Smooth muscle cell (in vitro differentiated cells): ENCODE measurements around the gene TMEM63C. TPM values are rescaled to one million over a fixed set of nuclear protein-coding genes. Genes with fewer than 3 reads are reported as not detected.

Experiments
- DNase-seq: peaks from one replicate; lab custom pipeline; 2025; ENCODE audit not compliant: unreplicated experiment; lab: John Stamatoyannopoulos, UW
- H2AFZ ChIP-seq: fragments of 200-600 bp; sonication (generic); 2 replicates; pipeline ENCODE4 v1.6.0; 2016; ENCODE audit warnings: antibody characterized with exemption, low read depth, mild to moderate bottlenecking
- H3F3A ChIP-seq: fragments of 200-600 bp; sonication (generic); 2 replicates; pipeline ENCODE4 v1.6.0; 2017; ENCODE audit warnings: antibody characterized with exemption, low read depth
- H3K27ac ChIP-seq: fragments of 200-600 bp; sonication (generic); 2 replicates; pipeline ENCODE4 v1.5.1; 2016; ENCODE audit warnings: low read depth, mild to moderate bottlenecking
- H3K27me3 ChIP-seq: fragments of 200-600 bp; sonication (generic); 2 replicates; pipeline ENCODE4 v1.6.1; 2016; ENCODE audit warnings: low read depth, mild to moderate bottlenecking
- H3K36me3 ChIP-seq: fragments of 200-600 bp; sonication (generic); 2 replicates; pipeline ENCODE4 v1.5.1; 2016; ENCODE audit warnings: low read depth
- H3K4me1 ChIP-seq: fragments of 200-600 bp; sonication (generic); 2 replicates; pipeline ENCODE4 v1.5.1; 2016; ENCODE audit warnings: low read depth
- H3K4me2 ChIP-seq: fragments of 200-600 bp; sonication (generic); 2 replicates; pipeline ENCODE4 v1.6.0; 2016; ENCODE audit warnings: mild to moderate bottlenecking
- H3K4me3 ChIP-seq: fragments of 200-600 bp; sonication (generic); 2 replicates; pipeline ENCODE4 v1.5.1; 2016; ENCODE audit warnings: mild to moderate bottlenecking
- H3K79me2 ChIP-seq: fragments of 200-600 bp; sonication (generic); 2 replicates; pipeline ENCODE4 v1.6.0; 2016; ENCODE audit warnings: low read depth, mild to moderate bottlenecking
- H3K9ac ChIP-seq: fragments of 200-600 bp; sonication (generic); 2 replicates; pipeline ENCODE4 v1.6.0; 2016; ENCODE audit warnings: low read depth
- H3K9me3 ChIP-seq: fragments of 200-600 bp; sonication (generic); replicated peaks from 2 replicates; pipeline ENCODE4 v1.5.1; 2016; ENCODE audit warnings: low read depth
- H4K20me1 ChIP-seq: fragments of 200-600 bp; sonication (generic); 2 replicates; pipeline ENCODE4 v1.6.0; 2016; ENCODE audit warnings: low read depth
- WGBS: methylation state at CpG from one replicate; pipeline ENCODE4 v1.1.7; 2016; ENCODE audit warnings: low lambda C conversion rate; 5-methylcytosine and 5-hydroxymethylcytosine counted together
- polyA plus RNA-seq: library from polyadenylated mRNA; unstranded; fragments of >200 nt; fragmentation: Nextera tagmentation; extraction: Ambion mirVana; gene quantifications from 2 replicates; pipeline ENCODE4 v1.2.1, GENCODE V29; 2016
- total RNA-seq: library from RNA; depleted of rRNA; stranded (reverse); fragments of >200 nt; gene quantifications from 2 replicates; pipeline ENCODE4 v1.2.3, GENCODE V29; 2014
- TF ChIP-seq, protein P1 (sequence below): fragments of 200-600 bp; sonication (generic); IDR thresholded peaks from 2 replicates; pipeline ENCODE4 v1.5.1; 2017; ENCODE audit warnings: borderline replicate concordance, mild to moderate bottlenecking, antibody characterized with exemption; ENCODE audit not compliant: insufficient read depth, poor library complexity, severe bottlenecking

Gene TMEM63C
- total and polyA plus RNA-seq, 2 experiments from 2014 or later: 4.3 to 7.7 TPM

DNA sequence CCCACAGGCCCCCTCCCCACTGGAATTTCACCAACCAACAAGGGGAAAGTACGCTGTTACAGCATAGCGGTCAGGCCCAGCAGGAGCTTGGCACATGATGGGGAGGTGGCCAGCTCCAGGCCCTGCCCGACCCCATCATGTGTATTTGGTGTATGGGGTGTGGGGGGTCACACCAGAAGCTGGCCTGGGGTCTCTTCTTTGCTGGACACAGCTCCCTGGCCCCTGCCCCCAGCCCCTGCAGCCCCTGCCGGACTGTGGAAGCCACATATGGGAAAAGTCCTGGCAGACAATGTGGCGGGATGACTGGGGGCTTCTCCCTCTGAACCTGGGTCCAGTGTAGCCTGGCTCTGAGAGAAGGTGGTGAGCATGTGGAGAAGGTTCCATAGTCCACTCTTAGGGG, 77.0 kb downstream of the TMEM63C start:
- no peaks in the 10 kb centered on the region for H3K4me1 ChIP-seq
- no peaks in the 10 kb centered on the region for H3K36me3 ChIP-seq
- H3F3A ChIP-seq: no peaks in the 10 kb centered on the region
- H3K9ac ChIP-seq: no peak overlapping the region
- peaks cover 11% of the 10 kb centered on the region for H3K27me3 ChIP-seq
- H3K79me2 ChIP-seq: no peaks in the 10 kb centered on the region
- H4K20me1 ChIP-seq: no peaks in the 10 kb centered on the region
- H2AFZ ChIP-seq: no peak overlapping the region
- DNase-seq: no peak
- no peak overlapping the region for H3K27ac ChIP-seq
- H3K4me3 ChIP-seq: no peak overlapping the region
- H3K4me2 ChIP-seq: no peak overlapping the region
- H3K9me3 ChIP-seq: no peaks in the 10 kb centered on the region
- 93% methylated on average over 5 of the region's 5 CpGs for WGBS
- TF ChIP-seq, protein P1, sequence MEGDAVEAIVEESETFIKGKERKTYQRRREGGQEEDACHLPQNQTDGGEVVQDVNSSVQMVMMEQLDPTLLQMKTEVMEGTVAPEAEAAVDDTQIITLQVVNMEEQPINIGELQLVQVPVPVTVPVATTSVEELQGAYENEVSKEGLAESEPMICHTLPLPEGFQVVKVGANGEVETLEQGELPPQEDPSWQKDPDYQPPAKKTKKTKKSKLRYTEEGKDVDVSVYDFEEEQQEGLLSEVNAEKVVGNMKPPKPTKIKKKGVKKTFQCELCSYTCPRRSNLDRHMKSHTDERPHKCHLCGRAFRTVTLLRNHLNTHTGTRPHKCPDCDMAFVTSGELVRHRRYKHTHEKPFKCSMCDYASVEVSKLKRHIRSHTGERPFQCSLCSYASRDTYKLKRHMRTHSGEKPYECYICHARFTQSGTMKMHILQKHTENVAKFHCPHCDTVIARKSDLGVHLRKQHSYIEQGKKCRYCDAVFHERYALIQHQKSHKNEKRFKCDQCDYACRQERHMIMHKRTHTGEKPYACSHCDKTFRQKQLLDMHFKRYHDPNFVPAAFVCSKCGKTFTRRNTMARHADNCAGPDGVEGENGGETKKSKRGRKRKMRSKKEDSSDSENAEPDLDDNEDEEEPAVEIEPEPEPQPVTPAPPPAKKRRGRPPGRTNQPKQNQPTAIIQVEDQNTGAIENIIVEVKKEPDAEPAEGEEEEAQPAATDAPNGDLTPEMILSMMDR: no peak

DNA sequence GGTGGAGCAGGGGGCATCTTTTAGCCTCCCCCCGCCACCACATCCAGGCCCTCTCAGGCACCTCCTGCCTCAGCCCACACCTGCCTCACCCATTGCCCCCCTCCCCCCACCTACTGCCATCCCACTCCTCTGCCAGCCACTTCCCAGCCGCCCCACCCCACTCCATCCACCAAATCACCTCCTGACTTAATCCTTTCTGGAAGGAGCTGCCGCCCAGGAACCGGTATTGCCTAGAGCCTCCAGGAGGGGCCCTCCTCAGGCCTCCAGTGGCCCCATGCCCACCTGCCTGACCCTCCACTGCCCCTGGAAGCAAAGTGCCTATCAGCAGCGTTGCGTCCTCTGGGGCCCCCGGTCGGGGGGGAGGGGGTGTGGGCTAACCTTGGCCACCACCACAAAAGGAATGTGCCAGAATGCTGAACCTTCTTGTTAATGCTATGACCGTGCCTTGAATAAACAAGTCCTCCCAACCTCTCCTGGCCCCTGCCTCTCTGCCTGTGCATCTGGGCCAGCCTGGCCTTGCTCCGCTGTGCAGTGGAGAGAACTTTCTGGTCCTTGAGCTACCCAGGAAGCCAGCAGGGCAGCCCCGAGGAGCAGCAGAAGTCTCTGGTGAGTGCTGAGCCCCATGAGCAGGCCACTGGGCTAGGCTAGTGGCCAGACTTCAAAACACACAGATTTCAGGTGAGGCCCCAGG, 77.6 kb downstream of the TMEM63C start:
- no peaks in the 10 kb centered on the region for H3K36me3 ChIP-seq
- H3K27ac ChIP-seq: no peak overlapping the region
- TF ChIP-seq, protein P1: no peak
- no peak overlapping the region for H2AFZ ChIP-seq
- no peaks in the 10 kb centered on the region for H3F3A ChIP-seq
- no peaks in the 10 kb centered on the region for H4K20me1 ChIP-seq
- H3K9me3 ChIP-seq: no peaks in the 10 kb centered on the region
- H3K4me1 ChIP-seq: no peaks in the 10 kb centered on the region
- H3K4me3 ChIP-seq: no peak overlapping the region
- no peaks in the 10 kb centered on the region for H3K79me2 ChIP-seq
- peaks cover 15% of the 10 kb centered on the region for H3K27me3 ChIP-seq
- DNase-seq: no peak
- WGBS: 79% methylated on average over 9 of the region's 11 CpGs
- H3K9ac ChIP-seq: no peak overlapping the region
- H3K4me2 ChIP-seq: no peak overlapping the region

DNA sequence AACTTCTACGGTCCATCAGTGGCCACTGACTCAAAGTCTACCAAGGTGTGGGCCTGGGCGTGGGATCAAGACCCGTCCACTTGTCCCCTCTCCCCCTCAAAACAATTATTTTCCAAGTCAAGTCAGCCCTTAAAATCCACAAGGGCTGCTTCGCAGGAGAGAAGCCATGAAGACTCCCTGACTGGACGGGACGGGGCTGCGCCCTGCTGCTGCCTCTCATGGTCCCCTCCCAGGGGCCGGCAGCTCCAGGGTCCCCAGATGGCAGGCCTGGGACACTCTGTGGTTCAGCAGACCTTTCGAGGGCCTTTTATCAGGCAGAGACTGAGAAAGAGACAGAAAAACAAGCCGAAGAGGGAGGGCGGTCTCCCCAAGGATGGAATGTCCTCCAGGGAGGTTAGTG, 78.6 kb downstream of the TMEM63C start:
- Histone ChIP-seq H3K36me3 (no peaks in the 10 kb centered on the region), H3K9me3 (no peaks in the 10 kb centered on the region), H2AFZ (no peak overlapping the region), H3K4me1 (no peaks in the 10 kb centered on the region), H4K20me1 (no peaks in the 10 kb centered on the region), H3K27me3 (peaks cover 15% of the 10 kb centered on the region), H3K79me2 (no peaks in the 10 kb centered on the region), H3K4me2 (no peak overlapping the region), H3F3A (no peaks in the 10 kb centered on the region), H3K4me3 (no peak overlapping the region), H3K27ac (no peak overlapping the region), H3K9ac (no peak overlapping the region)
- TF ChIP-seq, protein P1: no peak
- 90% methylated on average over 11 of the region's 11 CpGs for WGBS
- no peak for DNase-seq

DNA sequence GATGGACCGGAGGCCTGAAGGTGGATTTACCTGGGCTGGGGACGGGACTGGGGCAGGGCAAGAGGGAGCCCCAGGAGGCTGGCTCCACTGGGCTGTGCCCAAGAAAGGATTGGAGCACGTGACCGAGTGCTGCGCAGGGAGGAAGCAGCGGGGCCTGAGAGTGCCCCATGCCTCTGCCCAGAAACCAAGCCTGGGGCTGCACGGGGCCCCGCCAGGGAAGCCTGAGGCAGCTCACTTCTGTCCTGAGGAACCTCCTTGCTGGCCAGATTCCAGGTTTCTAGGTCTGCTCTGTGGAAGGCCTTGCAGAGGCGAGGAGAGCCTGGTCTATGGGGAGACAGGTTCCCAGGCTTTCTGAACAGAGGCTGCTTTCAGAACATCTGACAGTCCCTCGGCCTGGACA, 79.0 kb downstream of the TMEM63C start:
- Histone ChIP-seq H3K4me3 (no peak overlapping the region), H3K27me3 (peaks cover 15% of the 10 kb centered on the region), H3K9ac (no peak overlapping the region), H4K20me1 (no peaks in the 10 kb centered on the region), H2AFZ (no peak overlapping the region), H3K79me2 (no peaks in the 10 kb centered on the region), H3K9me3 (no peaks in the 10 kb centered on the region), H3F3A (no peaks in the 10 kb centered on the region), H3K27ac (no peak overlapping the region), H3K36me3 (no peaks in the 10 kb centered on the region), H3K4me2 (no peak overlapping the region), H3K4me1 (no peaks in the 10 kb centered on the region)
- DNase-seq: no peak
- WGBS: 90% methylated on average over 9 of the region's 10 CpGs
- TF ChIP-seq, protein P1: no peak
